Measurements from ENCODE around the gene GRIA4. TPM values are rescaled to one million over a fixed set of nuclear protein-coding genes. Genes with fewer than 3 reads are reported as not detected.

The GRIA4 gene
- total RNA-seq, 1 donor from 2014 or later = 8.7 TPM

- H3K4me3 Mint-ChIP-seq (ENCODE audit: unreplicated experiment) = no peak overlapping the region
- no peak for DNase-seq (ENCODE audit: low spot score)
- H3K9me3 Mint-ChIP-seq (ENCODE audit: unreplicated experiment) = no peaks in the 10 kb centered on the region
- H3K27ac Mint-ChIP-seq (ENCODE audit: unreplicated experiment) = no peak overlapping the region
- TF ChIP-seq, protein P1, sequence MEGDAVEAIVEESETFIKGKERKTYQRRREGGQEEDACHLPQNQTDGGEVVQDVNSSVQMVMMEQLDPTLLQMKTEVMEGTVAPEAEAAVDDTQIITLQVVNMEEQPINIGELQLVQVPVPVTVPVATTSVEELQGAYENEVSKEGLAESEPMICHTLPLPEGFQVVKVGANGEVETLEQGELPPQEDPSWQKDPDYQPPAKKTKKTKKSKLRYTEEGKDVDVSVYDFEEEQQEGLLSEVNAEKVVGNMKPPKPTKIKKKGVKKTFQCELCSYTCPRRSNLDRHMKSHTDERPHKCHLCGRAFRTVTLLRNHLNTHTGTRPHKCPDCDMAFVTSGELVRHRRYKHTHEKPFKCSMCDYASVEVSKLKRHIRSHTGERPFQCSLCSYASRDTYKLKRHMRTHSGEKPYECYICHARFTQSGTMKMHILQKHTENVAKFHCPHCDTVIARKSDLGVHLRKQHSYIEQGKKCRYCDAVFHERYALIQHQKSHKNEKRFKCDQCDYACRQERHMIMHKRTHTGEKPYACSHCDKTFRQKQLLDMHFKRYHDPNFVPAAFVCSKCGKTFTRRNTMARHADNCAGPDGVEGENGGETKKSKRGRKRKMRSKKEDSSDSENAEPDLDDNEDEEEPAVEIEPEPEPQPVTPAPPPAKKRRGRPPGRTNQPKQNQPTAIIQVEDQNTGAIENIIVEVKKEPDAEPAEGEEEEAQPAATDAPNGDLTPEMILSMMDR (IDR thresholded peaks at IDR 0.05; ENCODE audit: unreplicated experiment) = no peak
- no peaks in the 10 kb centered on the region for H3K36me3 Mint-ChIP-seq (ENCODE audit: low read depth, unreplicated experiment)
- no peaks in the 10 kb centered on the region for H3K27me3 Mint-ChIP-seq (ENCODE audit: unreplicated experiment)
- H3K4me1 Mint-ChIP-seq (ENCODE audit: unreplicated experiment) = no peaks in the 10 kb centered on the region
Observed at GRCh38 chr11:105979997-105980703, 370.3 kb downstream of the GRIA4 start.

DNA sequence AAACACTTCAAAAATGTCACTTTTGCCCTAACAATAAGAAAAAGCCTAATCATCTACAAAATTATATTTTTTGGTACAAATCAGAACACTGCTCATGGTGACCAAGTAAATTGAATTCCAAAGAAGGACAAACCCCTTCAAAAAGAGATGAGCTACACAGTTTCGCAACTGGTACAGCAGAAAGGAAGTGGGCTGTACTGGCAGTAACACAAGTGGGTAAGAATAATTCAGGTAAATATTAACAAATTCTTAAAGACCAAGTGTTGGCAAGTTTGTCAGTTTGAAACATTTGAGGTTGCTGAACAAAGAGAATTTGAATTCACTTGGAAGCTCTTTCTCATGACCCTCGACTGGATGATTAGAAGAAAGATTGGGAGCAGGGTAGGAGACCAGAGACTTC, 376.7 kb downstream of the GRIA4 start:
- H3K36me3 Mint-ChIP-seq (ENCODE audit: low read depth, unreplicated experiment) = no peaks in the 10 kb centered on the region
- H3K9me3 Mint-ChIP-seq (ENCODE audit: unreplicated experiment) = no peaks in the 10 kb centered on the region
- H3K27me3 Mint-ChIP-seq (ENCODE audit: unreplicated experiment) = peaks cover 6% of the 10 kb centered on the region
- H3K27ac Mint-ChIP-seq (ENCODE audit: unreplicated experiment) = no peak overlapping the region
- no peak overlapping the region for H3K4me3 Mint-ChIP-seq (ENCODE audit: unreplicated experiment)
- H3K4me1 Mint-ChIP-seq (ENCODE audit: unreplicated experiment) = no peaks in the 10 kb centered on the region
- DNase-seq (ENCODE audit: low spot score) = no peak
- TF ChIP-seq, protein P1 (IDR thresholded peaks at IDR 0.05; ENCODE audit: unreplicated experiment) = no peak

GRCh38 chr11:105988197-105988596, 378.3 kb downstream of the GRIA4 start:
- Mint-ChIP-seq H3K4me3 (ENCODE audit: unreplicated experiment) (no peak overlapping the region), H3K27ac (ENCODE audit: unreplicated experiment) (no peak overlapping the region), H3K27me3 (ENCODE audit: unreplicated experiment) (peaks cover 6% of the 10 kb centered on the region), H3K4me1 (ENCODE audit: unreplicated experiment) (no peaks in the 10 kb centered on the region), H3K9me3 (ENCODE audit: unreplicated experiment) (no peaks in the 10 kb centered on the region), H3K36me3 (ENCODE audit: low read depth, unreplicated experiment) (no peaks in the 10 kb centered on the region)
- no peak for DNase-seq (ENCODE audit: low spot score)
- TF ChIP-seq, protein P1 (IDR thresholded peaks at IDR 0.05; ENCODE audit: unreplicated experiment) = no peak

- DNase-seq (ENCODE audit: low spot score) = no peak
- no peaks in the 10 kb centered on the region for H3K4me1 Mint-ChIP-seq (ENCODE audit: unreplicated experiment)
- no peaks in the 10 kb centered on the region for H3K36me3 Mint-ChIP-seq (ENCODE audit: low read depth, unreplicated experiment)
- H3K27me3 Mint-ChIP-seq (ENCODE audit: unreplicated experiment) = peaks cover 6% of the 10 kb centered on the region
- no peak overlapping the region for H3K27ac Mint-ChIP-seq (ENCODE audit: unreplicated experiment)
- TF ChIP-seq, protein P1 (IDR thresholded peaks at IDR 0.05; ENCODE audit: unreplicated experiment) = no peak
- no peak overlapping the region for H3K4me3 Mint-ChIP-seq (ENCODE audit: unreplicated experiment)
- no peaks in the 10 kb centered on the region for H3K9me3 Mint-ChIP-seq (ENCODE audit: unreplicated experiment)
Observed at GRCh38 chr11:105989124-105989523, 379.3 kb downstream of the GRIA4 start.

DNA sequence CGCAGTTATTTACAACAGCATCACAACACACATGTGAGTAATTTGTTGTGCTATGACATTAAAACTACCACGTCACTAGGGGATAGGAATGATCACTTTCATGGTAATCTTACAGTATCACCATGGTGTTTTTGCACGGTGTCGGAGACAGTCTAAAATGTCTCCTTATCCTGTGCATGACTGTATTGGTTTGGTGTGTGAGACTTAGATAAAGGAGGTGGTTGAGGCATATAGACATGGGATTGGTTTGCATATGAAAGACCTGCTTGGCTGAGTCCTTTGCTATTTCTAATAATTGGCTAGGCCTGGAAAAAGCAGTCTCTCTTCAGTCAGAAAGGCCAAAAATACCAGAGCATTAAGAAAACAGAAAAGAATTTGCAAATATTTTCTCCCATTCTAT, 382.0 kb downstream of the GRIA4 start:
- DNase-seq (ENCODE audit: low spot score) = no peak
- Mint-ChIP-seq H3K4me3 (ENCODE audit: unreplicated experiment) (no peak overlapping the region), H3K27ac (ENCODE audit: unreplicated experiment) (no peak overlapping the region), H3K36me3 (ENCODE audit: low read depth, unreplicated experiment) (no peaks in the 10 kb centered on the region), H3K27me3 (ENCODE audit: unreplicated experiment) (peaks cover 6% of the 10 kb centered on the region), H3K9me3 (ENCODE audit: unreplicated experiment) (no peaks in the 10 kb centered on the region), H3K4me1 (ENCODE audit: unreplicated experiment) (no peaks in the 10 kb centered on the region)
- TF ChIP-seq, protein P1 (IDR thresholded peaks at IDR 0.05; ENCODE audit: unreplicated experiment) = no peak
